Sigmoid colon (tissue), 7 donors: ENCODE results near the gene GAPVD1. TPM values are rescaled to one million over a fixed set of nuclear protein-coding genes. Genes with fewer than 3 reads are reported as not detected.

Experiments used
- DNase-seq: peaks from one replicate; pipeline ENCODE4 v3.0.0-alpha.2; 2019
- H3K27ac ChIP-seq, 4 donors: fragments of 200-600 bp; sonication (generic); one replicate each; pipeline ENCODE4 v1.5.1; 2016 to 2019; ENCODE audit warnings: mild to moderate bottlenecking in 1 of 4
- H3K27me3 ChIP-seq, 3 donors: fragments of 200-600 bp; sonication (generic); one replicate each; pipeline ENCODE4 v1.5.1; 2019; ENCODE audit warnings: mild to moderate bottlenecking in 1 of 3
- H3K36me3 ChIP-seq, 4 donors: fragments of 200-600 bp; sonication (generic); one replicate each; pipeline ENCODE4 v1.5.1; 2016 to 2019
- H3K4me1 ChIP-seq, 4 donors: fragments of 200-600 bp; sonication (generic); one replicate each; pipeline ENCODE4 v1.5.1; 2017 to 2019
- H3K4me3 ChIP-seq, 4 donors: fragments of 200-600 bp; sonication (generic); one replicate each; pipeline ENCODE4 v1.5.1; 2017 to 2019; ENCODE audit warnings: mild to moderate bottlenecking in 2 of 4, moderate library complexity in 1 of 4
- H3K9me3 ChIP-seq, 4 donors: fragments of 200-600 bp in 3 of 4; sonication (generic) in 3 of 4; one replicate each; pipeline versions ENCODE4 v1.5.1 to v1.6.1; 2013 to 2019
- CTCF ChIP-seq, 4 experiments: fragments of 450-650 bp in 3 of 4; fragments of 200-600 bp in 1 of 4; IDR thresholded peaks; one replicate each; pipeline ENCODE4 v1.5.1; 2016 to 2019; ENCODE audit warnings: antibody characterized with exemption in 4 of 4, mild to moderate bottlenecking in 3 of 4, moderate library complexity in 2 of 4
- EP300 ChIP-seq, 4 donors: sonication (generic); formaldehyde crosslinking; IDR thresholded peaks; one replicate each; pipeline ENCODE4 v1.6.1; 2017; ENCODE audit warnings: antibody characterized with exemption in 4 of 4
- POLR2A ChIP-seq, 2 donors: fragments of 450-650 bp; IDR thresholded peaks; one replicate each; pipeline ENCODE4 v1.6.1; 2016; ENCODE audit warnings: antibody characterized with exemption in 2 of 2, mild to moderate bottlenecking in 2 of 2, moderate library complexity in 2 of 2
- POLR2AphosphoS5 ChIP-seq, 4 donors: sonication (generic); formaldehyde crosslinking; IDR thresholded peaks; one replicate each; pipeline ENCODE4 v1.6.1; 2017; ENCODE audit warnings: antibody characterized with exemption in 4 of 4
- WGBS, 2 donors: extraction: QIAGEN DNeasy Blood & Tissue Kit; methylation state at CpG; one replicate each; pipeline ENCODE4 v1.1.7; 2013; 5-methylcytosine and 5-hydroxymethylcytosine counted together
- intact Hi-C: fragments of 100-400 bp; cut with DNase I; formaldehyde crosslinking; loops from one replicate; pipeline ENCODE4 v1.15.1; 2023
- polyA plus RNA-seq, 3 donors: library from polyadenylated mRNA; stranded (reverse); fragments of 200-250 nt; gene quantifications; one replicate each; pipeline ENCODE4 v1.2.3, GENCODE V29; 2013
- total RNA-seq, 4 donors: library from RNA; depleted of rRNA; stranded (reverse); fragments of >200 nt; gene quantifications; one replicate each; pipeline ENCODE4 v1.1.0, GENCODE V29; 2016
- donor health status: healthy with polysubstance abuse.
- donor health status: Bipolar disorder and iron deficiency.
- donor health status: healthy.

The GAPVD1 gene
- total and polyA plus RNA-seq, 7 donors, result 3.0 to 182 (median 44.9) TPM

DNA sequence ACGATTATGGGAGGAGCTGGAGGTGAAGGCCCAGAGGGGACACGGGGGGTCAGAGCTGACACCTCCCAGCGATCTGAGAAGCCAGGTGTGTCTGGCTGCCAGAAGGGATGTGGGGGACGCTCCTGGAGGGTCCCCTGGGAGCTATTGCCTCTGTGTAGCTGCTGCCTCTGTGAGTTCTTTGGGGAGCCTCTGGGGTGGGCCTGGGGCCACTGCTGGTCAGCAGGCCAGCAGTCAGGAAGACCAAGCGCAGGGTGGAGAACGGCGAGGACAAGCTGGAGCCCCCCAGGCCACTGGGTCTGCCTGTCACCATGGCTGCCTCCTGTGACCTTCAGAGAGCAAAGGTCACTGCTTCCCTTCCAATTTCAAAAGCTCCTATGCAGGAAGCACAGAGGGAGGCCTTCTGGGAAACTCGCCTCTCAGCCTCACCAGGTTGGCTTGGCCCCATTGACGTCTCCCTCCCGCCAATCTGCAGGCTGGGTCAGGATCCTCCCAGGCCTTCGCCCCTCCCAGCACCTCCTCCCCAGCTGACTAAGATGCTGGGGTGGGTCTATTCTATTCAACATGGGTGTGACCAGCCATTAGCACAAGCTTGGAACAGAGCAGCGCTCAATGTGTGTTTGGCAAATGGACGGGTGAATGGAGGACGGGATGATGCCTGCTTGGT lies 126.4 kb downstream of the GAPVD1 start:
- Histone ChIP-seq H3K4me1 (no peaks in the 10 kb centered on the region), H3K36me3 (no peaks in the 10 kb centered on the region), H3K27me3 (no peaks in the 10 kb centered on the region), H3K4me3 (no peak overlapping the region), H3K9me3 (no peaks in the 10 kb centered on the region), H3K27ac (no peak overlapping the region)
- TF ChIP-seq POLR2A (IDR thresholded peaks at IDR 0.05) (no peak), EP300 (IDR thresholded peaks at IDR 0.05) (no peak), CTCF (IDR thresholded peaks at IDR 0.05) (no peak), POLR2AphosphoS5 (IDR thresholded peaks at IDR 0.05) (no peak)
- intact Hi-C loops, result no loop called here
- no peak for DNase-seq
- 86 to 87% methylated on average over 14 of the region's 14 CpGs for WGBS, 2 donors

DNA sequence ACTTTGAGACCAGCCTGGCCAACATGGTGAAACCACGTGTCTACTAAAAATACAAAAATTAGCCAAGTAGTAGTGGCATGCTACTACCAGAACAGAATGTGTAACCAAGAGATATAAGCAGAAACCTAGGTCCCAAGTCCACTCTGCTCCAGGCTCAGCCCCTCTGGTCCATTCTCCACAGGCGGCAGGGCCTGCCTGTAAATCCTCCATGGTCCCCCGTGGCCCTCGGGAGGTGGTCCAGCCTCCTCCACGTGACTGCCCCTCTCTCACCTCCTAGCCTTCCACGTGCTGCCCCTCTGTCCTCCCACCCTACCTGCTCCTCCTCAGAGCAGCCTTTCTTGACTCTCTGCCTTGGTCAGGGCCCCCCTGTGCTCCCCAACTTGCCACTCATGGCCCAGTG lies 127.4 kb downstream of the GAPVD1 start:
- Histone ChIP-seq H3K27ac (no peak overlapping the region), H3K4me3 (no peak overlapping the region), H3K27me3 (no peaks in the 10 kb centered on the region), H3K4me1 (no peaks in the 10 kb centered on the region), H3K9me3 (no peaks in the 10 kb centered on the region), H3K36me3 (no peaks in the 10 kb centered on the region)
- DNase-seq, result no peak
- intact Hi-C loops, result no loop called here
- WGBS, 2 donors, result 67 to 69% methylated on average over 6 of the region's 6 CpGs
- TF ChIP-seq CTCF (IDR thresholded peaks at IDR 0.05), result no peak
- TF ChIP-seq EP300 (IDR thresholded peaks at IDR 0.05), result no peak
- TF ChIP-seq POLR2AphosphoS5 (IDR thresholded peaks at IDR 0.05), result no peak
- TF ChIP-seq POLR2A (IDR thresholded peaks at IDR 0.05), result no peak

DNA sequence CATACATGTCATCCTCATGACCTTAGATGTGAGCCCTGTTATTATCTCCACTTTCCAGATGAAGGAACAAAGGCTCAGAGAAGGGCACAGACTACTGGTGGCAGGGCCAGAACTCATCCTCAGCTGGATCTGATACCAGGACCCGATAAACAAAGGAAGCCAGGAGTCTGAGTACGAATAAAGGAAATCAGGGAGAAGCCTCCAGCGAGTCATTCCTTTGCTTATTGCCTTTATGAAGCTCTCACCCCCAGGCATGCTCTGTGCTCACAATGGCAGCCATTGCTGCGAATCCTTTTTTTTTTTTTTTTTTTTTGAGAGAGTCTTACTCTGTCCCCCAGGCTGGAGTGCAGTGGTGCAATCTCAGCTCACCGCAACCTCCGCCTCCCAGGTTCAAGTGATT lies 130.1 kb downstream of the GAPVD1 start:
- no peaks in the 10 kb centered on the region for H3K27me3 ChIP-seq
- H3K27ac ChIP-seq, result no peak overlapping the region
- intact Hi-C loops, result no loop called here
- H3K9me3 ChIP-seq, result no peaks in the 10 kb centered on the region
- TF ChIP-seq POLR2AphosphoS5 (IDR thresholded peaks at IDR 0.05) (no peak), CTCF (IDR thresholded peaks at IDR 0.05) (no peak), EP300 (IDR thresholded peaks at IDR 0.05) (no peak)
- H3K4me3 ChIP-seq, result no peak overlapping the region
- no peaks in the 10 kb centered on the region for H3K4me1 ChIP-seq
- WGBS, 2 donors, result 93 to 97% methylated on average over 6 of the region's 6 CpGs
- no peak for DNase-seq
- H3K36me3 ChIP-seq, result no peaks in the 10 kb centered on the region

DNA sequence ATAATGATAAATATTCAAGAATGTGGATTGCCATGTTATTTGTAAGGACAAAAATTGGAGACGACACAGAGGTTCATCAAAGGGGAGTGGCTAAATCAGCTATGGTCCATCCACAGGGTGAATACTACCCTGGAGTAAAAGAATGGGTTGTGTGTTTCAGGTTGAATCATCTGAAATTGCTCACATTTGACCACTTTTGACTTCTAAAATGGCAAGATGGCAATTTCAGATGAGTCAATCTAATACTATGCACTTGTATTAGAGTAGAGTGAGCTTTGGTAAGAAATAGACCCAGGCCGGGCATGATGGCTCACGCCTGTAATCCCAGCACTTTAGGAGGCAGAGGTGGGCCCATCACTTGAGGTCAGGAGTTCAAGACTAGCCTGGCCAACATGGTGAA lies 131.8 kb downstream of the GAPVD1 start:
- no peak overlapping the region for H3K27ac ChIP-seq
- TF ChIP-seq EP300 (IDR thresholded peaks at IDR 0.05), result no peak
- TF ChIP-seq POLR2A (IDR thresholded peaks at IDR 0.05), result no peak
- no peak for TF ChIP-seq POLR2AphosphoS5 (IDR thresholded peaks at IDR 0.05)
- no peak for TF ChIP-seq CTCF (IDR thresholded peaks at IDR 0.05)
- intact Hi-C loops, result no loop called here
- H3K4me1 ChIP-seq, result no peaks in the 10 kb centered on the region
- DNase-seq, result no peak
- no peaks in the 10 kb centered on the region for H3K27me3 ChIP-seq
- no peaks in the 10 kb centered on the region for H3K9me3 ChIP-seq
- no peak overlapping the region for H3K4me3 ChIP-seq
- WGBS, 2 donors, result 88 to 89% methylated on average over 3 of the region's 3 CpGs
- H3K36me3 ChIP-seq, result no peaks in the 10 kb centered on the region

DNA sequence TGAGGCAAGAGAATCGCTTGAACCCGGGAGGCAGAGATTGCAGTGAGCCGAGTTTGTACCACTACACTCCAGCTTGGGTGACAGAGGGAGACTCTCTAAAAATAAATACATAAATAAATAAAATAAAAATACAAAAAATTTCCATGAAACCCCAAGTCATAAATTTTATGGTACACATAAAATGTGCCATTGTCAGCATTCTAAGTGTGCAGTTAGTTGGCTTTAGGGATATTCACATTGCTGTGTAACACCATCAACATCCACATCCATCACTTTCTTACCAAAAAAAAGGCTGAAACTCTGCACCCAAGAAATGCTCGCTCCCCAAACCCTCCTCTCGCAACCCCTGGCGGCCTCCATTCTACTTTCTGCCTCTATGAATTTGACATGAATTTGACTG lies 135.2 kb downstream of the GAPVD1 start:
- H3K4me3 ChIP-seq, result no peak overlapping the region
- TF ChIP-seq POLR2A (IDR thresholded peaks at IDR 0.05) (no peak), POLR2AphosphoS5 (IDR thresholded peaks at IDR 0.05) (no peak), CTCF (IDR thresholded peaks at IDR 0.05) (no peak), EP300 (IDR thresholded peaks at IDR 0.05) (no peak)
- no peak overlapping the region for H3K27ac ChIP-seq
- 94% methylated on average over 6 of the region's 6 CpGs for WGBS, 2 donors
- no peaks in the 10 kb centered on the region for H3K4me1 ChIP-seq
- no peaks in the 10 kb centered on the region for H3K9me3 ChIP-seq
- no peaks in the 10 kb centered on the region for H3K36me3 ChIP-seq
- no peak for DNase-seq
- no peaks in the 10 kb centered on the region for H3K27me3 ChIP-seq
- intact Hi-C loops, result no loop called here
